Fibroblast of mammary gland (primary cell): ENCODE measurements around the gene RASL11B.

Source experiments
- DNase-seq: peaks from one replicate; pipeline ENCODE4 v3.0.0-alpha.2; 2010; ENCODE audit warnings: low read depth
- H3K4me3 ChIP-seq: 2 replicates; pipeline ENCODE4 v1.5.1; 2011; ENCODE audit warnings: low read depth, mild to moderate bottlenecking, low read length, moderate library complexity; ENCODE audit not compliant: control insufficient read depth
- CTCF ChIP-seq: conservative IDR thresholded peaks from 2 replicates; pipeline ENCODE4 v1.5.1; 2011; ENCODE audit warnings: low read depth, low read length, inconsistent platforms; ENCODE audit not compliant: control insufficient read depth, insufficient read depth

Gene RASL11B

GRCh38 chr4:52861879-52862616 is at the start of gene RASL11B:
RASL11B (plus strand) TSS chr4:52862317; CDS start chr4:52862508, 191 bp downstream.
- DNase-seq, result peak; percentile 60
- TF ChIP-seq CTCF, result no peak
- peak within 1 kb of the TSS; percentile 52 for H3K4me3 ChIP-seq

GRCh38 chr4:52813546-52813945 is 48.6 kb upstream of the RASL11B start:
- no peak overlapping the region for H3K4me3 ChIP-seq
- no peak for TF ChIP-seq CTCF
- no peak for DNase-seq

GRCh38 chr4:52822583-52822971 is 39.5 kb upstream of the RASL11B start:
- TF ChIP-seq CTCF, result no peak
- no peak overlapping the region for H3K4me3 ChIP-seq
- DNase-seq, result peak; percentile 98

- no peak overlapping the region for H3K4me3 ChIP-seq
- no peak for TF ChIP-seq CTCF
- peak; percentile 98 for DNase-seq
Observed at GRCh38 chr4:52822972-52823701, 39.0 kb upstream of the RASL11B start.

GRCh38 chr4:52823702-52824092 is 38.4 kb upstream of the RASL11B start:
- TF ChIP-seq CTCF, result no peak
- DNase-seq, result no peak

GRCh38 chr4:52824270-52824602 is 37.9 kb upstream of the RASL11B start:
- no peak for DNase-seq
- TF ChIP-seq CTCF, result no peak
- H3K4me3 ChIP-seq, result no peak overlapping the region

More at GRCh38 chr4:52823702-52824092, 38.4 kb upstream of the RASL11B start:
- no peak overlapping the region for H3K4me3 ChIP-seq
